GM19372 (cell line): ENCODE data around the gene RIC8A.
"Not testable (repeated sequence)": the region's sequence is repeated elsewhere in the genome, so short reads cannot be mapped to it uniquely, and the experiment has no call there.

Experiments
- ATAC-seq: cut with Tn5 transposase; IDR thresholded peaks from one replicate; pipeline ENCODE4 v1.9.1; 2021; ENCODE audit warnings: mild to moderate bottlenecking, low read depth, moderate library complexity; ENCODE audit not compliant: unreplicated experiment

Gene RIC8A

GRCh38 chr11:216081-216974, 8.8 kb downstream of the RIC8A start:
- ATAC-seq, result no peak

DNA sequence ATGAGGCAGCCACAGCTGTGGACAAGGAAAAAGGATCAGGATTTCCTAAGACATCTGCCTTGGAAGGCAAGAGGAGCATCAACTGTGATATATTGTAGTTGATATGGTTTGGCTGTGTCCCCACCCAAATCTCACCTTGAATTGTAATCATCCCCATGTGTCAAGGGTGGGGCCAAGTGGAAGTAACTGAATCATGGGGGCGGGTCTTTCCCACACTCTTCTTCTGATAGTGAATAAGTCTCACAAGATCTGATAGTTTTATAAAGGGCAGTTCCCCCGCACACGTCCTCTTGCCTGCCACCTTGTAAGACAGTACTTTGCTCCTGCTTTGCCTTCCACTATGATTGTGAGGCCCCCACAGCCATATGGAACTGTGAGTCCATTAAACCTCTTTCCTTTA, 10.2 kb downstream of the RIC8A start:
- no peak for ATAC-seq

- no peak for ATAC-seq
Observed at GRCh38 chr11:218815-219593, 11.5 kb downstream of the RIC8A start.

DNA sequence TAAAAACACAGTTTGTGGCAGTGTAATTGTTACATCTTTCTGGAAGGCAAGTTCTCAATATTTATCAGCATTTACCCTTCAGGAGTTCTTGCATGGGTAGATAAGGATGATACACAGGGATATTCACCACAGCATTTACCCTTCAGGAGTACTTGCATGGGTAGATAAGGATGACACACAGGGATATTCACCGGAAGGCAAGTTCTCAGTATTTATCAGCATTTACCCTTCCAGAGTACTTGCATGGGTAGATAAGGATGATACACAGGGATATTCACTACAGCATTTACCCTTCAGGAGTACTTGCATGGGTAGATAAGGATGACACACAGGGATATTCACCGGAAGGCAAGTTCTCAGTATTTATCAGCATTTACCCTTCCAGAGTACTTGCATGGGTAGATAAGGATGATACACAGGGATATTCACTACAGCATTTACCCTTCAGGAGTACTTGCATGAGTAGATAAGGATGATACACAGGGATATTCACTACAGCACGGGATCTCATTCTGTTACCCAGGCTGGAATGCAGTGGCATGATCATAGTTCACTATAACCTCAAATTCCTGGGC, 13.2 kb downstream of the RIC8A start:
- ATAC-seq, result not testable (repeated sequence)

GRCh38 chr11:221539-221938, 14.0 kb downstream of the RIC8A start:
- ATAC-seq, result no peak

- no peak for ATAC-seq
Observed at GRCh38 chr11:221998-222789, 14.7 kb downstream of the RIC8A start.

DNA sequence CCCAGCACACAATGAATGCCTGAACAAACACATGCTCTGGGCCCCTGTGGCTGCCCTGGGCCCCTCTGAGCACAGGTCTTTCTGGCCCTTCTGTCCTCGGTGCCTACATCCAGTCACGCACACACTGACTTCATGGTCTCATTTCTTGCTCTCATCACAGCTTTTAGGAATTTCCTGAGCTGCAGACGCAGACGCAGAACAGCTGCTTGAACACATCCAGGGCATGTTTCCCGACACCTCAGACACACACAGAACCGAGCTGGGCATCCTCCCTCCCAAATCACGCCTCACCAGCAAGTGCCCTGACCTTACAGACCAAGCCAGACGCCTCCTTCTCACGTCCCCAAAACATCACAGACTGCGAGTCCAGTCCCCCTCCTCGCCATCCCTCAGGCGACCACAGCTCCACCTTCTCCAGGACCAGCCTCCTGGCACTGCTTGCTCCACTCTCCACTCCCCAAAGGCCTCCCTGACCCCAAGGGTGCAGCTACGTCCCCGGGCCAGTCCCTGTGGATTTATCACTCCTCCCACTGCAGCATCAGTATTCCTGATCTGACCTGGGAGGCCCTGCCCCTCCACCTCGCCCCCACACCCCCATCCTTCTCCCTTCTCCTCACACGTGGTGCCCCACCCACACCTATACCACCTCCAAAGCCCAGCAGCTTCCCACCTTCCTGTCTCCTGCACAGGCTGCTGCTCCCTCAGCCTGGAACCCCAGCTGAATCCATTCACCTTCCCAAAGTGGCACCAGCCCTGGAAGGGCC, 15.7 kb downstream of the RIC8A start:
- no peak for ATAC-seq

GRCh38 chr11:223884-224283, 16.4 kb downstream of the RIC8A start:
- no peak for ATAC-seq

- no peak for ATAC-seq
Observed at GRCh38 chr11:224424-224823, 16.9 kb downstream of the RIC8A start.

DNA sequence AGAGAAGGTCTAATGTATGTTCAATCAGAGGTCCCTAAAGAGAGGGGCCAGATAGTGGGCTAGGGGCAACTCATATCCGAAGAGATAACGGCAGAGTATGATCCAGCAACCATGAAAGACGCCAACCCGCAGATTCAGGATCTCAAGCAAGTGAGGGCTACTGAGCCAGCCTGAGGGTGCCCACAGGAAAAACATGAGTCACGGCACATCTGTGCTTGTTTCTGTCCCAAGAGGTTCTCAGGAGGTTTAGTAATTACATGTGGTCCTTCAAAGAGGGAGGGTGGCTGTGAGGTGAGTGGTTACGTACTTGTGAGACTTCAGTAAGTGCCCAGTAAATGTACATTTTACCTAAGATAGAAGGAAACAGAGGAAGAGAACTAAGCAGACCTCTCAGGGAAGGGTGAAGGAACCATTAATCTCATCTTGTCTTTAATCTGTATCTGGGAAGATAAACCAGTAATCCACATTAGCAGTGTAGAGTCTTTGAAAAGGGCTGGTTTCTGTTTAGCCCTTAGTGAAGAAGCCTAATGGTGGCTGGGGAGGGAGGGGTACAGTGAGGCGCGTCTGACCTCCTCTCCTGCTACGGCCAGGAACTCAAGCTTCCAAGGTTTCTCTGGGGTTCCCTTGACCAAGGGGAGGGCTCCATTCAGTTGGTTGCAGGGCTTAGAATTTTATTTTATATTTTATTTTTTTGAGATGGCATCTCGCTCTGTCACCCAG, 18.4 kb downstream of the RIC8A start:
- ATAC-seq, result no peak

DNA sequence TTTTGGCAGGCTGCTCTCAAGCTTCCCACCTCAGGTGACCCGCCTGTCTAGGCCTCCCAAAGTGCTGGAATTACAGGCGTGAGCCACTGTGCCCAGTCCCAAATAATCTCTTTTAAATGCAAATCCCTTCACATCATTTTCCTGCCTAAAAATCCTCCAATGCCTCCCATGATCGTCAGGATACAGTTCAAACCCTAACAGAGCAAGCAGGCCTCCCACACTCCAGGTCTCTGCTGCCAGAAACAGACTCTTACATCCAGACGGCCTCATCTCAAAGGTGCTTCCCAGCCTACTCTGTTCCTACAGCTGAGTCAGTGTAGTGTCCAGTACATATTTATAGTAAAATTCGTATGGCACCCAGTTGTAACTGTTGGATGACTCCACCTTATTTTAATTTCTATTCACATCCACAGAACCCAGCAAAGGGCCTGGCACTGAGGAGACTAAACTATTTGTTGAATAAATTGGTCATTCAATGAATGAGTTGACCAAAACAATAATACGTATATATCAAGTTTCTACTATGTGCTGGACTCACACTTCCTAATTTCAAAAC, 20.4 kb downstream of the RIC8A start:
- ATAC-seq, result no peak

DNA sequence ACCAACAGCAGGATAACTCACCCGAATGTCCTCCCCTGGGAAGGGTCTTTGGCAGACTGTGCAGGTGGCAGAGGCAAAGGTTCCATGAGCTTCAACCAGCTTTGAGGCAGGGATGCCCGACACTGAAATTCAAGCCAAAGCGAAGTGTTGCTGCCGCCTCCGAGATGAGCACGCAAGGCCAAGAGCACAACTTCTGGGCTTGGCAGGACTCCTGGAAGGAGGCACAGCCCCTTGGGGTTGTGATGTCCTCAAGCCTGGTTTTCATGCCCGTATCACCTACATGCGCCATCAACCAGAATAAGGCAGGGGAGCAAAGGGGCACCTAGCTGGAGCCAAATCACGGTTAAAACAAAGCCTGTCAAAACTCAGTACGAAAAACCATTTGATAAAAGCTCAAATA, 22.9 kb downstream of the RIC8A start:
- no peak for ATAC-seq

- no peak for ATAC-seq
Observed at GRCh38 chr11:232783-233565, 25.5 kb downstream of the RIC8A start.

DNA sequence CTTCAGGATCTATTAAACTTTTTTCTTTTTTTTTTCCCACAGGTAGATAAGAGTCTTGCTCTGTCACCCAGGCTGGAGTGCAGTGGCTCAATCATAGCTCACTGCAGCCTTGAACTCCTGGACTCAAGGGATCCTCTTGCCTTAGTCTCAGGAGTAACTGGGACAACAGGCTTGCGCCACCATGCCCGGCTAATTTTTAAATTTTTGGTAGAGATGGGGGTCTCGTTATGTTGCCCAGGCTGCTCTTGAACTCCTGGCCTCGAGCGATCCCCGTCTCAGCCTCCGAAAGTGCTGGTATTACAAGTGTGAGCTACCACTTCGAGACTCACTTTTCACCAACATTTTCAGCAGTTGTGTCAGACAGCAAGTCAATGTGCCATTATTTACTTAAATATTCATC, 27.7 kb downstream of the RIC8A start:
- no peak for ATAC-seq

DNA sequence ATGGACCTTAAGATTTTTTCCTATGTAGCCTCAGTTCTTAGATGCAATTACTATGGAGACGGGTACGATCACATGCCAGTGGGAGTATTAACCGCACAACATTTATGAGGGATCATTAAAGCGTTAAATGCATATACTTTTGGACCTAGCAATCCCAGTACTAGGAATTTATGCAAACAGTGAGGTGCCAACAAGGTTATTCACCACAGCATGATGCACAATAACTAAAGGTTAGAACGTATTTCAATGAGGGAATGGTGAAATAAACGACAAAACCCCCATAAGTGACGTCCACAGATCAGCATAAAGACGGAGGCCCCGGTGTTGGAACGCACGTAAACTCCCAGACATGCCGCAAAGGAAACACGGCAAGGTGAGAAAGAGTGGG, 28.1 kb downstream of the RIC8A start:
- ATAC-seq, result peak; percentile 14

DNA sequence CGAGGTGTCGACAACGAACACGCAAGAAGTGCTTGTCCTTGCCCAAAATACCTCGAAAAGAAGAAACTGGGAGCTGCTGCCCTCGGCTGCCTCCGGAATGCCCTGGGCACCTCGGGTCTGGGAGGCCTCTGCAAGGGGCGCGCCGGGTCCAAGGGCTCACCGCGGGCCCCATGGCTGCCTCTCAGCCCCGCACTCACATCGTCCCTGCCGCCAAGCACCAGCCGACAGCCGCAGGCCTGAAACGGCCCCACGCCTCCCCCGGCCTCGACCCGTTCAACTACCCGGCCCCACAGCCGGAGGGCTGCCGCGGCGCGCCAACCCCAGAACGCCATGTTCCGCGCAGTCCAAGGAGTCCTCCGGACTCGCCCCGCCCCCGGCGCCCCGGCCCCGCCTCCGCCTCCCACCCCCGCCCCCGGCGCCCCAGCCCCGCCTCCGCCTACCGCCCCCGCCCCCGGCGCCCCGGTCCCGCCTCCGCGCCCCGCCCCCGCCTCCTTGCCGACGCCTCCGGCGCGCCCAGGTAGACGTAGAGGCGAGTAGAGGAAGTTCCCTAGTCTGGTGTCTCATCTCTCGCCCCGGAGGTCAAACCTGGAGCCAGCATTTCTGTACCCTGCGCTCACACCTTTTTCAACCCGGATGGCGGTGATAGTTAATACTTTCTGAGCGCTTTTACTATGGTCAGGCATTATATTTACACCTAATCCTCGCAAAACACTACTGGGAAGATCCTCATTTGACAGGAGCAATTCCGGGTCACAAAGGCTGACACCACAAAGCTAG, 28.7 kb downstream of the RIC8A start, which contains the start of gene SIRT3:
Gene SIRT3 (minus strand): TSS at position 346 of the 777 bp plus-strand sequence. CDS start 14 bp downstream, at position 332.
- ATAC-seq, result peak; percentile 67
